ENCODE data around the gene BAG3. TPM values are rescaled to one million over a fixed set of nuclear protein-coding genes. Genes with fewer than 3 reads are reported as not detected.
A peak's percentile ranks its signal among the peaks of the same experiment; 100 is the strongest.

BAG3 gene
- total and polyA plus RNA-seq, 9 of the 15 experiments (the other 6 are each of a cell fraction or from before 2014, with no cell fraction given) = 2.6 to 27.4 (median 7.2) TPM

DNA sequence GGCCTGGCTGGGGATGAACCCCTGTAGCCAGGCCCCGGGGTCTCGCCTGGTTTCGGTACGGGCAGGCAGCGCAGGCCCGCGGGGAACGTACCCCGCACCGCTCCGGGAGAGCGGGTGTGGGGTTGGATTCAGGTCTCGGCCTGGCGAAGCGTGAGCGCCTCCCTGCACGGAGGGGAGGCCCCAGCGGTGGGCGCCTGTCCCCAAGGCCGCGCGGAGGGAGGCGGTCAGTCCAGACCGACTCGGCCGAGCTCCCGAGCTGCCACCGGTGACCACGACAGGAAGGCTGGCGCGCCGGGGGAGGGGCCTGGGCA, 74.3 kb downstream of the BAG3 start (continued):
- TF ChIP-seq MBD2 (IDR thresholded peaks at IDR 0.05; ENCODE audit: borderline replicate concordance, low read depth) (peak; percentile 21; the same call in 1 of the 2 replicates), ZNF232 (CRISPR knock-in tag; IDR thresholded peaks at IDR 0.05) (no peak), ZBTB1 (CRISPR knock-in tag; IDR thresholded peaks at IDR 0.05; ENCODE audit: borderline replicate concordance, low read depth) (no peak), KDM1A (IDR thresholded peaks at IDR 0.05) (no peak), LEF1 (IDR thresholded peaks at IDR 0.05) (no peak), PCBP2 (IDR thresholded peaks at IDR 0.05; ENCODE audit: low read depth, low read length, poor library complexity, severe bottlenecking) (no peak), ZNF282 (CRISPR knock-in tag; IDR thresholded peaks at IDR 0.05) (no peak), PHF21A (IDR thresholded peaks at IDR 0.05; ENCODE audit: borderline replicate concordance, low read depth) (no peak), GABPB1 (CRISPR knock-in tag; IDR thresholded peaks at IDR 0.05) (peak; percentile 47; the same call in 1 of the 2 replicates), ZNF384 (IDR thresholded peaks at IDR 0.05; ENCODE audit: low read depth, low read length) (no peak), RBFOX2 (IDR thresholded peaks at IDR 0.05; ENCODE audit: low read depth, low read length) (peak; percentile 92), ZNF311 (CRISPR knock-in tag; IDR thresholded peaks at IDR 0.05) (no peak), ZKSCAN1 (IDR thresholded peaks at IDR 0.05; ENCODE audit: low read depth, low read length) (no peak), NONO (IDR thresholded peaks at IDR 0.05; ENCODE audit: low read depth in 2 of 2, low read length in 1 of 2) (no peak), ATF7 (IDR thresholded peaks at IDR 0.05) (no peak), HNRNPLL (IDR thresholded peaks at IDR 0.05; ENCODE audit: low read depth, low read length, poor library complexity, severe bottlenecking) (no peak), SOX6 (IDR thresholded peaks at IDR 0.05) (no peak), KAT7 (CRISPR knock-in tag; IDR thresholded peaks at IDR 0.05; ENCODE audit: borderline replicate concordance) (no peak), MYBL2 (IDR thresholded peaks at IDR 0.05; ENCODE audit: low read depth) (no peak), MYBL2 (CRISPR knock-in tag; IDR thresholded peaks at IDR 0.05; ENCODE audit: borderline replicate concordance) (no peak), ESRRB (CRISPR knock-in tag; IDR thresholded peaks at IDR 0.05; ENCODE audit: borderline replicate concordance) (no peak)
- TF ChIP-seq, protein P1, sequence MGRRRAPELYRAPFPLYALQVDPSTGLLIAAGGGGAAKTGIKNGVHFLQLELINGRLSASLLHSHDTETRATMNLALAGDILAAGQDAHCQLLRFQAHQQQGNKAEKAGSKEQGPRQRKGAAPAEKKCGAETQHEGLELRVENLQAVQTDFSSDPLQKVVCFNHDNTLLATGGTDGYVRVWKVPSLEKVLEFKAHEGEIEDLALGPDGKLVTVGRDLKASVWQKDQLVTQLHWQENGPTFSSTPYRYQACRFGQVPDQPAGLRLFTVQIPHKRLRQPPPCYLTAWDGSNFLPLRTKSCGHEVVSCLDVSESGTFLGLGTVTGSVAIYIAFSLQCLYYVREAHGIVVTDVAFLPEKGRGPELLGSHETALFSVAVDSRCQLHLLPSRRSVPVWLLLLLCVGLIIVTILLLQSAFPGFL (CRISPR knock-in tag; IDR thresholded peaks at IDR 0.05) = no peak
- TF ChIP-seq, protein P2, sequence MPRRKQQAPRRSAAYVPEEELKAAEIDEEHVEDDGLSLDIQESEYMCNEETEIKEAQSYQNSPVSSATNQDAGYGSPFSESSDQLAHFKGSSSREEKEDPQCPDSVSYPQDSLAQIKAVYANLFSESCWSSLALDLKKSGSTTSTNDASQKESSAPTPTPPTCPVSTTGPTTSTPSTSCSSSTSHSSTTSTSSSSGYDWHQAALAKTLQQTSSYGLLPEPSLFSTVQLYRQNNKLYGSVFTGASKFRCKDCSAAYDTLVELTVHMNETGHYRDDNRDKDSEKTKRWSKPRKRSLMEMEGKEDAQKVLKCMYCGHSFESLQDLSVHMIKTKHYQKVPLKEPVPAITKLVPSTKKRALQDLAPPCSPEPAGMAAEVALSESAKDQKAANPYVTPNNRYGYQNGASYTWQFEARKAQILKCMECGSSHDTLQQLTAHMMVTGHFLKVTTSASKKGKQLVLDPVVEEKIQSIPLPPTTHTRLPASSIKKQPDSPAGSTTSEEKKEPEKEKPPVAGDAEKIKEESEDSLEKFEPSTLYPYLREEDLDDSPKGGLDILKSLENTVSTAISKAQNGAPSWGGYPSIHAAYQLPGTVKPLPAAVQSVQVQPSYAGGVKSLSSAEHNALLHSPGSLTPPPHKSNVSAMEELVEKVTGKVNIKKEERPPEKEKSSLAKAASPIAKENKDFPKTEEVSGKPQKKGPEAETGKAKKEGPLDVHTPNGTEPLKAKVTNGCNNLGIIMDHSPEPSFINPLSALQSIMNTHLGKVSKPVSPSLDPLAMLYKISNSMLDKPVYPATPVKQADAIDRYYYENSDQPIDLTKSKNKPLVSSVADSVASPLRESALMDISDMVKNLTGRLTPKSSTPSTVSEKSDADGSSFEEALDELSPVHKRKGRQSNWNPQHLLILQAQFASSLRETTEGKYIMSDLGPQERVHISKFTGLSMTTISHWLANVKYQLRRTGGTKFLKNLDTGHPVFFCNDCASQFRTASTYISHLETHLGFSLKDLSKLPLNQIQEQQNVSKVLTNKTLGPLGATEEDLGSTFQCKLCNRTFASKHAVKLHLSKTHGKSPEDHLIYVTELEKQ (CRISPR knock-in tag; IDR thresholded peaks at IDR 0.05) = no peak
- TF ChIP-seq, protein P3, sequence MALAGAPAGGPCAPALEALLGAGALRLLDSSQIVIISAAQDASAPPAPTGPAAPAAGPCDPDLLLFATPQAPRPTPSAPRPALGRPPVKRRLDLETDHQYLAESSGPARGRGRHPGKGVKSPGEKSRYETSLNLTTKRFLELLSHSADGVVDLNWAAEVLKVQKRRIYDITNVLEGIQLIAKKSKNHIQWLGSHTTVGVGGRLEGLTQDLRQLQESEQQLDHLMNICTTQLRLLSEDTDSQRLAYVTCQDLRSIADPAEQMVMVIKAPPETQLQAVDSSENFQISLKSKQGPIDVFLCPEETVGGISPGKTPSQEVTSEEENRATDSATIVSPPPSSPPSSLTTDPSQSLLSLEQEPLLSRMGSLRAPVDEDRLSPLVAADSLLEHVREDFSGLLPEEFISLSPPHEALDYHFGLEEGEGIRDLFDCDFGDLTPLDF (CRISPR knock-in tag; IDR thresholded peaks at IDR 0.05) = no peak
- TF ChIP-seq, protein P4, sequence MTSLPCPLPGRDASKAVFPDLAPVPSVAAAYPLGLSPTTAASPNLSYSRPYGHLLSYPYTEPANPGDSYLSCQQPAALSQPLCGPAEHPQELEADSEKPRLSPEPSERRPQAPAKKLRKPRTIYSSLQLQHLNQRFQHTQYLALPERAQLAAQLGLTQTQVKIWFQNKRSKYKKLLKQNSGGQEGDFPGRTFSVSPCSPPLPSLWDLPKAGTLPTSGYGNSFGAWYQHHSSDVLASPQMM (CRISPR knock-in tag; IDR thresholded peaks at IDR 0.05) = no peak
